Stomach smooth muscle (tissue), 2 donors: ENCODE results near the gene HIPK3.
"Not testable (repeated sequence)": the region's sequence is repeated elsewhere in the genome, so short reads cannot be mapped to it uniquely, and the experiment has no call there.

ENCODE experiments used
- H3K27ac ChIP-seq: one replicate; pipeline ENCODE4 v1.7.0; 2013; ENCODE audit warnings: mild to moderate bottlenecking, low read length, inconsistent platforms
- H3K27me3 ChIP-seq, 2 donors: one replicate each; pipeline ENCODE4 v1.7.0; 2013; ENCODE audit warnings: low read length in 2 of 2; ENCODE audit not compliant: insufficient read depth in 2 of 2, control insufficient read depth in 1 of 2
- H3K36me3 ChIP-seq, 2 donors: one replicate each; pipeline ENCODE4 v1.7.0; 2013; ENCODE audit warnings: low read length in 2 of 2; ENCODE audit not compliant: control insufficient read depth in 2 of 2, insufficient read depth in 2 of 2
- H3K4me1 ChIP-seq: one replicate; pipeline ENCODE4 v1.7.0; 2013; ENCODE audit warnings: low read length; ENCODE audit not compliant: control insufficient read depth, insufficient read depth
- H3K4me3 ChIP-seq, 2 donors: one replicate each; pipeline ENCODE4 v1.7.0; 2013; ENCODE audit warnings: low read length in 2 of 2
- H3K9ac ChIP-seq, 2 donors: one replicate each; pipeline ENCODE4 v1.7.0; 2013; ENCODE audit warnings: low read length in 2 of 2, mild to moderate bottlenecking in 1 of 2
- H3K9me3 ChIP-seq, 2 donors: one replicate each; pipeline ENCODE4 v1.7.0; 2013; ENCODE audit warnings: low read length in 2 of 2; ENCODE audit not compliant: control insufficient read depth in 2 of 2
- donor health status: healthy.
- donor health status: Pancreatic carcinoma.

Gene HIPK3

GRCh38 chr11:33257160-33257896 is at the start of gene HIPK3:
TSS of gene HIPK3 (plus strand) at chr11:33257381.
- no peaks in the 10 kb centered on the region for H3K4me1 ChIP-seq
- H3K4me3 ChIP-seq: peak within 1 kb of the TSS; percentile 72 to 90
- H3K36me3 ChIP-seq: no peaks in the 10 kb centered on the region
- no peaks in the 10 kb centered on the region for H3K27me3 ChIP-seq
- H3K9me3 ChIP-seq: no peaks in the 10 kb centered on the region
- H3K9ac ChIP-seq: peak within 1 kb of the TSS; percentile 98 to 99
- peak within 1 kb of the TSS; percentile 99 for H3K27ac ChIP-seq

GRCh38 chr11:33207408-33207985 is 49.7 kb upstream of the HIPK3 start:
- H3K27ac ChIP-seq: no peak overlapping the region
- H3K4me1 ChIP-seq: peaks cover 7% of the 10 kb centered on the region
- no peak overlapping the region for H3K4me3 ChIP-seq
- H3K9me3 ChIP-seq: no peaks in the 10 kb centered on the region
- no peak overlapping the region for H3K9ac ChIP-seq
- no peaks in the 10 kb centered on the region for H3K27me3 ChIP-seq
- H3K36me3 ChIP-seq: no peaks in the 10 kb centered on the region

- H3K4me3 ChIP-seq: no peak overlapping the region
- no peak overlapping the region for H3K9ac ChIP-seq
- H3K27ac ChIP-seq: no peak overlapping the region
- peaks cover 7% of the 10 kb centered on the region for H3K4me1 ChIP-seq
- H3K27me3 ChIP-seq: no peaks in the 10 kb centered on the region
- H3K9me3 ChIP-seq: no peaks in the 10 kb centered on the region
- no peaks in the 10 kb centered on the region for H3K36me3 ChIP-seq
Observed at GRCh38 chr11:33208150-33208549, 49.0 kb upstream of the HIPK3 start.

- Histone ChIP-seq H3K27me3 (no peaks in the 10 kb centered on the region), H3K4me1 (peaks cover 7% of the 10 kb centered on the region), H3K4me3 (no peak overlapping the region), H3K27ac (no peak overlapping the region), H3K9ac (no peak overlapping the region), H3K9me3 (no peaks in the 10 kb centered on the region), H3K36me3 (no peaks in the 10 kb centered on the region)
Observed at GRCh38 chr11:33211153-33211552, 46.0 kb upstream of the HIPK3 start.

GRCh38 chr11:33211580-33211979 is 45.6 kb upstream of the HIPK3 start:
- Histone ChIP-seq H3K4me1 (peaks cover 7% of the 10 kb centered on the region), H3K4me3 (no peak overlapping the region), H3K9me3 (no peaks in the 10 kb centered on the region), H3K27ac (no peak overlapping the region), H3K9ac (no peak overlapping the region), H3K27me3 (no peaks in the 10 kb centered on the region), H3K36me3 (no peaks in the 10 kb centered on the region)

- H3K4me3 ChIP-seq: no peak overlapping the region
- no peaks in the 10 kb centered on the region for H3K27me3 ChIP-seq
- no peak overlapping the region for H3K9ac ChIP-seq
- no peak overlapping the region for H3K27ac ChIP-seq
- H3K36me3 ChIP-seq: no peaks in the 10 kb centered on the region
- no peaks in the 10 kb centered on the region for H3K9me3 ChIP-seq
- H3K4me1 ChIP-seq: no peaks in the 10 kb centered on the region
Observed at GRCh38 chr11:33214187-33214586, 43.0 kb upstream of the HIPK3 start.

- Histone ChIP-seq H3K27ac (no peak overlapping the region), H3K4me1 (no peaks in the 10 kb centered on the region), H3K36me3 (no peaks in the 10 kb centered on the region)
Observed at GRCh38 chr11:33214767-33215166, 42.4 kb upstream of the HIPK3 start.

GRCh38 chr11:33216676-33217075 is 40.5 kb upstream of the HIPK3 start:
- H3K36me3 ChIP-seq, H3K27ac ChIP-seq, H3K9me3 ChIP-seq, H3K27me3 ChIP-seq, H3K4me1 ChIP-seq, H3K9ac ChIP-seq, H3K4me3 ChIP-seq: not testable (repeated sequence)

More at GRCh38 chr11:33214767-33215166, 42.4 kb upstream of the HIPK3 start:
- Histone ChIP-seq H3K4me3 (no peak overlapping the region), H3K9ac (no peak overlapping the region), H3K27me3 (no peaks in the 10 kb centered on the region), H3K9me3 (no peaks in the 10 kb centered on the region)

- Histone ChIP-seq H3K4me1 (no peaks in the 10 kb centered on the region), H3K27ac (no peak overlapping the region), H3K27me3 (no peaks in the 10 kb centered on the region), H3K36me3 (no peaks in the 10 kb centered on the region), H3K9ac (no peak overlapping the region), H3K9me3 (no peaks in the 10 kb centered on the region), H3K4me3 (no peak overlapping the region)
Observed at GRCh38 chr11:33222052-33222750, 35.0 kb upstream of the HIPK3 start.

GRCh38 chr11:33225371-33225770 is 31.8 kb upstream of the HIPK3 start:
- Histone ChIP-seq H3K4me1 (no peaks in the 10 kb centered on the region), H3K4me3 (no peak overlapping the region), H3K27me3 (no peaks in the 10 kb centered on the region), H3K9me3 (no peaks in the 10 kb centered on the region), H3K36me3 (no peaks in the 10 kb centered on the region), H3K9ac (no peak overlapping the region), H3K27ac (no peak overlapping the region)
